ENCODE results near the gene ZNF777. TPM values are rescaled to one million over a fixed set of nuclear protein-coding genes. Genes with fewer than 3 reads are reported as not detected.

Gene ZNF777
- total RNA-seq, 1 experiment from 2014 or later = 15.6 TPM

GRCh38 chr7:149404396-149404795 is 56.5 kb downstream of the ZNF777 start:
- H3K4me3 Mint-ChIP-seq = no peak overlapping the region
- no peak overlapping the region; a peak in 1 of 7 replicates for H3K27ac Mint-ChIP-seq
- no CpG with 5 or more reads among the region's 12 CpGs for WGBS (ENCODE audit: extremely low coverage, insufficient read length, low lambda C conversion rate)
- H3K27ac ChIP-seq (ENCODE audit: insufficient read length, low read depth, low read length) = no peak overlapping the region
- H3T11ph ChIP-seq (ENCODE audit: low read length) = no peak overlapping the region
- H2AFZ ChIP-seq (ENCODE audit: low read length) = no peak overlapping the region
- no peak for DNase-seq
- H2BK12ac ChIP-seq (ENCODE audit: insufficient read length, low read depth, low read length) = no peak overlapping the region
- H3K79me1 ChIP-seq (ENCODE audit: insufficient read depth, low read depth, low read length, poor library complexity, severe bottlenecking) = no peaks in the 10 kb centered on the region
- H3K9me3 Mint-ChIP-seq = peaks cover 0 to 2% of the 10 kb centered on the region in 2 experiments; a peak in 2 of 5 replicates
- no peak overlapping the region for H2BK120ac ChIP-seq (ENCODE audit: low read depth, low read length, poor library complexity, severe bottlenecking)
- peaks cover 5% of the 10 kb centered on the region; the same call in 1 of the 2 replicates for H3K4me1 ChIP-seq (ENCODE audit: insufficient read depth, low read length)
- no peak overlapping the region for H2BK15ac ChIP-seq (ENCODE audit: low read depth, low read length)
- no peak overlapping the region for H4K5ac ChIP-seq (ENCODE audit: insufficient read length, low read depth, low read length)
- no peak for TF ChIP-seq CTCF (conservative IDR thresholded peaks at IDR 0.05)
- no peak overlapping the region for H3K4ac ChIP-seq (ENCODE audit: low read depth, low read length)
- peaks cover 8 to 19% of the 10 kb centered on the region in 2 experiments; a peak in 3 of 4 replicates for H3K4me1 Mint-ChIP-seq
- no peak overlapping the region for H3K56ac ChIP-seq (ENCODE audit: insufficient read length, low read depth, low read length)
- no peaks in the 10 kb centered on the region for H4K20me1 ChIP-seq (ENCODE audit: control insufficient read depth, insufficient read depth, insufficient read length)
- H2AK5ac ChIP-seq (ENCODE audit: insufficient read length, low read length) = no peak overlapping the region
- no peaks in the 10 kb centered on the region; a peak in 1 of 7 replicates for H3K36me3 Mint-ChIP-seq (ENCODE audit: insufficient read depth in 1 of 3, low read depth in 3 of 3)
- H3K27me3 Mint-ChIP-seq (ENCODE audit: low read depth) = peaks cover 7% of the 10 kb centered on the region
- H2BK5ac ChIP-seq (ENCODE audit: insufficient read length, low read length) = no peak overlapping the region
- no peaks in the 10 kb centered on the region for H3K79me2 ChIP-seq (ENCODE audit: insufficient read depth, low read length)
- H4K8ac ChIP-seq (replicated peaks; ENCODE audit: insufficient read length, low read depth, low read length) = no peak overlapping the region
- no peaks in the 10 kb centered on the region for H3K9me3 ChIP-seq (ENCODE audit: control insufficient read depth, low read depth, low read length)
- no peaks in the 10 kb centered on the region for H3K23me2 ChIP-seq (ENCODE audit: insufficient read length, low read depth, low read length, poor library complexity, severe bottlenecking)
- no peak overlapping the region for H3K18ac ChIP-seq (ENCODE audit: insufficient read length, low read depth, low read length)
- no peak overlapping the region for H4K91ac ChIP-seq (ENCODE audit: insufficient read length, low read depth, low read length)
- no peak overlapping the region for H3K4me2 ChIP-seq (ENCODE audit: insufficient read depth, insufficient read length, low read length)
- no peaks in the 10 kb centered on the region for H3K27me3 ChIP-seq (ENCODE audit: insufficient read depth, low read length)
- no peak overlapping the region for H3K9ac ChIP-seq (ENCODE audit: extremely low read depth, insufficient read length, low read length)
- no peak overlapping the region for H3K23ac ChIP-seq (ENCODE audit: insufficient read length, low read depth, low read length)
- H2BK20ac ChIP-seq (ENCODE audit: low read depth, low read length, poor library complexity, severe bottlenecking) = no peak overlapping the region
- no peak overlapping the region; the same call in 1 of the 2 replicates for H3K14ac ChIP-seq (ENCODE audit: insufficient read depth, low read length)

All from H9 (cell line).